Brain microvascular endothelial cell (primary cell): ENCODE data around the gene ITGB2.
A peak's percentile ranks its signal among the peaks of the same experiment; 100 is the strongest.

Experiments used
- DNase-seq: peaks from one replicate; pipeline ENCODE4 v3.0.0-alpha.2; 2020
- H3K27ac ChIP-seq: fragments of 250-450 bp; sonication (Bioruptor Pico); 2 replicates; pipeline ENCODE4 v1.5.1; 2020; ENCODE audit warnings: mild to moderate bottlenecking, moderate library complexity
- H3K27me3 ChIP-seq: fragments of 250-450 bp; sonication (Bioruptor Pico); replicated peaks from 2 replicates; pipeline ENCODE4 v1.5.1; 2020; ENCODE audit warnings: mild to moderate bottlenecking
- H3K36me3 ChIP-seq: fragments of 250-450 bp; sonication (Bioruptor Pico); replicated peaks from 2 replicates; pipeline ENCODE4 v1.5.1; 2020; ENCODE audit warnings: mild to moderate bottlenecking
- H3K4me3 ChIP-seq: 2 replicates; pipeline ENCODE4 v1.5.1; 2011; ENCODE audit warnings: low read depth, mild to moderate bottlenecking, control low read depth, low read length, moderate library complexity
- in situ Hi-C: cut with HindIII; loops from 2 replicates; pipeline ENCODE4 v1.10.0; 2017; ENCODE audit warnings: low sequenced_read_pairs, low pct_ligation_motif_present
- TF ChIP-seq, protein P1 (sequence below): IDR thresholded peaks from 2 replicates; pipeline ENCODE4 v1.5.1; 2011; ENCODE audit warnings: low read depth, mild to moderate bottlenecking, moderate library complexity, low read length, control low read depth, inconsistent platforms; ENCODE audit errors: missing control alignments

ITGB2 gene

GRCh38 chr21:44907966-44908895 is 12.5 kb downstream of the ITGB2 start:
- peak; percentile 12 for DNase-seq
- no peak overlapping the region for H3K4me3 ChIP-seq
- TF ChIP-seq, protein P1, sequence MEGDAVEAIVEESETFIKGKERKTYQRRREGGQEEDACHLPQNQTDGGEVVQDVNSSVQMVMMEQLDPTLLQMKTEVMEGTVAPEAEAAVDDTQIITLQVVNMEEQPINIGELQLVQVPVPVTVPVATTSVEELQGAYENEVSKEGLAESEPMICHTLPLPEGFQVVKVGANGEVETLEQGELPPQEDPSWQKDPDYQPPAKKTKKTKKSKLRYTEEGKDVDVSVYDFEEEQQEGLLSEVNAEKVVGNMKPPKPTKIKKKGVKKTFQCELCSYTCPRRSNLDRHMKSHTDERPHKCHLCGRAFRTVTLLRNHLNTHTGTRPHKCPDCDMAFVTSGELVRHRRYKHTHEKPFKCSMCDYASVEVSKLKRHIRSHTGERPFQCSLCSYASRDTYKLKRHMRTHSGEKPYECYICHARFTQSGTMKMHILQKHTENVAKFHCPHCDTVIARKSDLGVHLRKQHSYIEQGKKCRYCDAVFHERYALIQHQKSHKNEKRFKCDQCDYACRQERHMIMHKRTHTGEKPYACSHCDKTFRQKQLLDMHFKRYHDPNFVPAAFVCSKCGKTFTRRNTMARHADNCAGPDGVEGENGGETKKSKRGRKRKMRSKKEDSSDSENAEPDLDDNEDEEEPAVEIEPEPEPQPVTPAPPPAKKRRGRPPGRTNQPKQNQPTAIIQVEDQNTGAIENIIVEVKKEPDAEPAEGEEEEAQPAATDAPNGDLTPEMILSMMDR, result no peak
- H3K36me3 ChIP-seq, result no peaks in the 10 kb centered on the region
- no peak overlapping the region for H3K27ac ChIP-seq
- peaks cover 46% of the 10 kb centered on the region for H3K27me3 ChIP-seq
- in situ Hi-C loops, result no loop called here

DNA sequence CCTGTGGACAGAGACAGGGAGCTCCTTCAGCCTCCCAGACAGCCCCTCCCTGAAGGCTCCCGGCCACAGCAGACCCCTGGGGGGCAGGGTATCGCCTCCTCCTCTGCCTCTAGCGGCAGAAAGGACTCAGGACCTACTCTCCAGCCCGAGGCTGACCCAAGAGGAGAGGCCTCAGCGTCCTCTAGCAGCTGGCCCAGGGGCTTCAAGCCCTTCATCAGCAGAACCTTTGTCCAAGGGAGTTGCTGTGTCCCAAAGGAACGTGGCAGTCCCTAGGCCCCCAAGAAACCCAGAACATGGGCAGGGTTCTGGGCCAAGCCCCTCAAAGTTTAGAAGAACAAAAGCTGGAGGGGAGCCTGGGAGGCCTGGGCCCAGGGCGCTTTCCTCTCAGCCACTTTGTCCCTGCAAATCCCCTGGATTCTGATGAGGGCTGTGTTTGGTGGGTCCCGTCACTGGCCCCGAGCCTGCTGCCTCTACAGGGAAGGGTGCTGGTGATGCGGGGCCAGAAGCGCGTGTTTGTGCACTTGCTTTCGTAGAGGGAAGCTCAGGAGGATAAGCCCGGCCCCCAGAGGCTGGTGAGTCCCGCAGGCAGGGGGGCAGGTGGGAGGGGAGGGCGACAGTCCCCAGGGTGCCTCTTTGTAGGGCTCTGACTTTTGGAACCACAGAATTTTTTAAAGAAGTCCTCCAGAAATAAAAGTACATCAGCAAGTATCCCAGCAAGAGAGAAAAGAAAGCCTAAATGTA is 13.3 kb downstream of the ITGB2 start:
- in situ Hi-C loops, result no loop called here
- no peak overlapping the region for H3K4me3 ChIP-seq
- H3K27me3 ChIP-seq, result peaks cover 46% of the 10 kb centered on the region
- TF ChIP-seq, protein P1, result peak; percentile 27
- DNase-seq, result no peak
- no peak overlapping the region for H3K27ac ChIP-seq
- no peaks in the 10 kb centered on the region for H3K36me3 ChIP-seq

GRCh38 chr21:44905728-44906090 is 15.0 kb downstream of the ITGB2 start:
- Histone ChIP-seq H3K27me3 (peaks cover 48% of the 10 kb centered on the region), H3K36me3 (no peaks in the 10 kb centered on the region), H3K27ac (no peak overlapping the region), H3K4me3 (no peak overlapping the region)
- TF ChIP-seq, protein P1, result no peak
- in situ Hi-C loops, result no loop called here
- no peak for DNase-seq

- H3K27ac ChIP-seq, result no peak overlapping the region
- DNase-seq, result no peak
- TF ChIP-seq, protein P1, result no peak
- no peaks in the 10 kb centered on the region for H3K36me3 ChIP-seq
- in situ Hi-C loops, result no loop called here
- H3K27me3 ChIP-seq, result peaks cover 50% of the 10 kb centered on the region
- H3K4me3 ChIP-seq, result no peak overlapping the region
These were observed 15.5 kb downstream of the ITGB2 start for GRCh38 chr21:44905016-44905727.

DNA sequence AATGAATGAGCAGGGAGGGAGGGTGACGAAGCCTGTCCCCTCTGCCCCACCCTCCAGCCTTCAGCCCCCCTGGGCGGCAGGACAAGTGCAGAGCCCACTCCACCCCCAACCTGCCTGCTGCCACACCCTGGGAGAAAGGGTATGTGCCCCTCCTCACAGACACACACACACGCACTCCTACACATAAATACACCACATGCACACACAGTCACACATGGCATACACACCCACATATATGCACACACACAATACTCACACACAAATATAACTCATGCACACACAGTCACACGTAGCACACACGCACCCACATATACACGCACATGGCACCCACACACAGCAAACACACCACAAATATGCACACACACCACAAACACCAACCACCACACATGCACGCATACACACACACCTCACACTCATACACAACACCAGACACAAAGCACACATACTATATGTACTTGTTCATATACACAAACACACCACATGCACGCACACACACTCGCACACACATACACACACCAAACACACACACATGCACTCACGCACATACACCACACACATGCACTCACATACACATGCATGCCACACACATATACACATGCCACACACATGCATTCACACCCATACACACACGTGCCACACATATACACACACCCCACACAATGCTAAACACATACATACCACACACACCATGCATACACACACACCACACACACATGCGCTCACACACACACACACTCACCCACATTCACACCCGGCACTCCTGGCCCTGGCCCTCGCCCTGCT is 16.4 kb downstream of the ITGB2 start:
- no peak overlapping the region for H3K4me3 ChIP-seq
- DNase-seq, result no peak
- in situ Hi-C loops, result no loop called here
- H3K27me3 ChIP-seq, result peaks cover 50% of the 10 kb centered on the region
- H3K36me3 ChIP-seq, result no peaks in the 10 kb centered on the region
- H3K27ac ChIP-seq, result no peak overlapping the region
- TF ChIP-seq, protein P1, result no peak
